ENCODE data around the gene ELAC2.

The ELAC2 gene, protein sequence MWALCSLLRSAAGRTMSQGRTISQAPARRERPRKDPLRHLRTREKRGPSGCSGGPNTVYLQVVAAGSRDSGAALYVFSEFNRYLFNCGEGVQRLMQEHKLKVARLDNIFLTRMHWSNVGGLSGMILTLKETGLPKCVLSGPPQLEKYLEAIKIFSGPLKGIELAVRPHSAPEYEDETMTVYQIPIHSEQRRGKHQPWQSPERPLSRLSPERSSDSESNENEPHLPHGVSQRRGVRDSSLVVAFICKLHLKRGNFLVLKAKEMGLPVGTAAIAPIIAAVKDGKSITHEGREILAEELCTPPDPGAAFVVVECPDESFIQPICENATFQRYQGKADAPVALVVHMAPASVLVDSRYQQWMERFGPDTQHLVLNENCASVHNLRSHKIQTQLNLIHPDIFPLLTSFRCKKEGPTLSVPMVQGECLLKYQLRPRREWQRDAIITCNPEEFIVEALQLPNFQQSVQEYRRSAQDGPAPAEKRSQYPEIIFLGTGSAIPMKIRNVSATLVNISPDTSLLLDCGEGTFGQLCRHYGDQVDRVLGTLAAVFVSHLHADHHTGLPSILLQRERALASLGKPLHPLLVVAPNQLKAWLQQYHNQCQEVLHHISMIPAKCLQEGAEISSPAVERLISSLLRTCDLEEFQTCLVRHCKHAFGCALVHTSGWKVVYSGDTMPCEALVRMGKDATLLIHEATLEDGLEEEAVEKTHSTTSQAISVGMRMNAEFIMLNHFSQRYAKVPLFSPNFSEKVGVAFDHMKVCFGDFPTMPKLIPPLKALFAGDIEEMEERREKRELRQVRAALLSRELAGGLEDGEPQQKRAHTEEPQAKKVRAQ

DNA sequence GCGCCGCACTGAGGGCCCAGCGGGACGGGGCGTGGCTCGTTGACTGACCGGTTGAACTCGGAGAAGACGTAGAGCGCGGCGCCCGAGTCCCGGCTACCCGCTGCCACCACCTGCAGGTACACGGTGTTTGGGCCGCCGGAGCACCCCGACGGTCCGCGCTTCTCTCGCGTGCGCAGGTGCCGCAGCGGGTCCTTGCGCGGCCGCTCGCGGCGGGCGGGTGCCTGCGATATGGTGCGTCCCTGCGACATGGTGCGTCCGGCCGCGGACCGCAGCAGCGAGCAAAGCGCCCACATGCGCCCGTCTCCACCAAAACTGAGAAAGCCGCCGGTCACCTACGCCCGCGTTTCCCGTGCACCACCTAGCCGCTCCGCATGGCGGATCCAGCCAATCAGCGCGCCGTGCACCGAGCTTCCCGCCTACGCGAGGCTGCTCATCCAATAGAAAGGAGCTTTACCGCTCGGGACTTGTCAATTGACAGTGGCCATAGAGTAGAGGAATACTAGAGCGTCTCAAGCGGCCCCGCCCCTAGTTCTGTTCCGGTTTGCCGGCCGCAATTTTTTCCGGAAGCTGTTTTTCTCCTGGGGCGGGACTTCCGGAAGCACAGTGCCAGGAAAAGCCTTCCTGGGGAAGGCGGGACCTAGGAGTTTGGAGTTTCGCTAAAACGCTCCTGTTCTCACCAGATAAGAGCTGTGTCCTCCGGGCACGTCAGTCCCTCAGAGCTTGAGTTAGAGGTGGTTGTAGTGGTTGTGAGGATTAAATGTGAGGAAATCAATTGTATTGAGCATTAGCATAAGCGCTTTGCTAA is at the start of gene ELAC2:
ELAC2 (minus strand) TSS at position 373 of the 805 bp plus-strand sequence; CDS start at position 293, 80 bp downstream.
- DNase-seq: peak; percentile 97

DNA sequence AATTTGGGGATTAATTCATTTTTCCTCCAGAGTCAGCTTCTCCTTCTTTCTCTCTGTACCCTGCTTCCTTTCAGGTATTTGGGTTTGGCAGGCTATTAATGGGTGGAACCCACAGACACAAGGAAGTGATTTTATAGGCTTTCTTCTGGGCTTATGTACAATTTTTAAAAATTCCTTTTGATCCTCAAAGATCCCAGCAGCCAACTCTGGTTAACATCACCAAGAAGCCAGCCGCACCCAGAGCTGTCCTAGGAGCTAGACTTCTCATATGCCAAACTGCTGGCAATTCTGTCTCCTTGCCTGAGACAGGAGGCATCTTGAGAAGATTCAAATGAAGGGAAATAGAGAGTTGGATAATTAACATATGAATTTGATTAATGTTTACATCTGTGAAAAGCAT is 47.2 kb upstream of the ELAC2 start:
- DNase-seq: no peak

DNA sequence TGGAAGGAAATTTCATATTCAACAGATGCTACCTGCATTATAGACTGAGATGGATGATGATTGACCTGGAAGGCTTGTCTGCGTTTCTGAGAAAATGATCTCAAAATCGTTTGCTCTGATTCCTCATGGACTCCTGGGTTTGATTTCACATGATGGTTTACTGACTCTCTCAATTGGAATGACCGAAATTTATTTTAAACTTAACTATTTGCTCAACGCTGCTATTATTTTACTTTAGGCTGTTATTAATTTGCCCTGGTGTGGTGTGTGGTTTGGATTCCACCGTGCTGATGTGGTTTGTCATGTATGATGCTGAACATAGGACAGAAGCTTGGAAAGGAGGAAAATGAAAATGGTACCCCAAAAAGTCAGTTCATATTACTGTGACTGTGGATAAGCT is 37.3 kb upstream of the ELAC2 start:
- DNase-seq: no peak

DNA sequence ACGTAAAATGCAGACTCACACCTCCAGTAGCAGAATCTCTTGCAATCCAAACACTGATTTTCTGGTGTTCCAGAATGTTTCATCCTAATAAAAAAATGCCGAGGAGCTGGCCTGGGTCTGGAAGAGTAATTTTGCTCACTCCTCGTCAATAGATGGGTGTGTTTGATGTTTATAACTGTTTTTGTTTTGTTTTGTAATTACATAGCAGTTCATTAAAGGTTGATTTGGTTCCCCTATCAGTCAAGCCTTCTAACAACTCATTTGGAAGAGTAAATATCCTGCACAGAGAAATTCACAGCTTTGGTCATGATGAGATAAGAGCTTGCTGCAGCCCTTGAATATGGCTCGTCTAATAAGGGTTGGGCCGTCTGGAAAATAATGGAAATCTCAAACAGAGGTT is 36.8 kb upstream of the ELAC2 start:
- DNase-seq: no peak

DNA sequence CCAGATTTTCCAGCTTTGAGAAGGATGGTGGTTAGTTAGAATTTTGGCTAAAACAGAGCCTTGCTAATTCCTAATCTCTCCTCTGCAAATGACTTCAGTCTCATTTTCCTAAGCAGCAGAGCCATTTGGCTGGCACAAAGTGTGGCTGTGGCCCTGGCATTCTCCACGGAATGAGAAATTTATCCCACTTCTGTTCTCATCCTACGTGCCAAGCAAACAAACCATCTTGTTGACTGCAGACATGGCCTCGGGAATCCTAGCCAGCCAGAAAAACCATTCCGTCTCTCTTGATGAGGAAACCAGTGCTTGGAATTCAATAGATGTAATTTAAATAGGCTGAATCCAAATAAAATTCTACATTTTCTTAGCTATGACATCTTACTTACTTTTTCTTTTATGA is 34.1 kb upstream of the ELAC2 start:
- DNase-seq: no peak

DNA sequence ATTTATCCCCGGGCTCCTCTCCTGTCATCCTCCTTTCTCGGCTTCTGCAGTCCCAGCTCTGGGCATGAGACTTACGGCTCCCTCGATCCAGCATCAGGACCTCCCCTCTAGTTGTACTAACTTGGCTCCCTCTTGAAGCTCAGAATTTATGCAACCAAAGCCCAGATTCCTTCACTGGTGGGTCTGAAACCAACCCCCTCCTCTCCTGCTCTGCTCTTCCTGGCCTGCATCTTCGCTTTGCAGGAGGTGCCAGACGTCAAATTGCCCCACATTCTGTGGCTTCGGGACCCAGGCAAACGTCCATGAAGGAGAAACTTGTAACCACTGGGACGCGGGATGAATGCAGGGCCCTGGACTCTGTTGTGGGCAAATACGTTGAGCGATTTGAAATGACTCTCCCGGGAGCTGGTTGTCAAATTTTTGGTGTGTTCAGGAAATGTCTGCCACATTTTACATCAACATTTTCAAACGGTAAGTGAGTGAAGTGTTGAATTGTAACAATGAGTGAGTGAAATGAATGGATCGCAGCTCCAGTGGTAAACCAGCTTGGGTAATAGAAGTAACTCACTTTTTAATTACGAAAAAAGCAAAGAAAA is 29.3 kb upstream of the ELAC2 start:
- DNase-seq: no peak

DNA sequence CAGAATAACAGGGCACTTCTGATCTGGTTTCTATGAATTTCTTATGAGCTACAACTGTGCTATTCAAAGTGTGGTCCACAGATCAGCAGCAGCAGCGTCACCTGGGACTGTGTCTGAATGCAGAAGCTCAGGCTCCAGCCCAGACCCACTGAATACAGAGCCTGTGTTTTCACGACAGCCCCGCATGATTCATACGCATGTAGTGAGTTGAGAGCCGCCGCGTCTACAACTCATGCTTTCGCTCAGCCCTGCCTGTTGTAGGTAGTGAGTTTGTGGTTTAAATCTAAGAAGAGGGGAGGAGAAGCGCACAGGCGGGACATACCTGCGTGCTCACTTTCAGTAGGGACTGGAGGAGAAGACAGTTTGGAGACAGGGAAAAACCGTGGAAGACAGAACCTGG is 28.5 kb upstream of the ELAC2 start:
- no peak for DNase-seq

DNA sequence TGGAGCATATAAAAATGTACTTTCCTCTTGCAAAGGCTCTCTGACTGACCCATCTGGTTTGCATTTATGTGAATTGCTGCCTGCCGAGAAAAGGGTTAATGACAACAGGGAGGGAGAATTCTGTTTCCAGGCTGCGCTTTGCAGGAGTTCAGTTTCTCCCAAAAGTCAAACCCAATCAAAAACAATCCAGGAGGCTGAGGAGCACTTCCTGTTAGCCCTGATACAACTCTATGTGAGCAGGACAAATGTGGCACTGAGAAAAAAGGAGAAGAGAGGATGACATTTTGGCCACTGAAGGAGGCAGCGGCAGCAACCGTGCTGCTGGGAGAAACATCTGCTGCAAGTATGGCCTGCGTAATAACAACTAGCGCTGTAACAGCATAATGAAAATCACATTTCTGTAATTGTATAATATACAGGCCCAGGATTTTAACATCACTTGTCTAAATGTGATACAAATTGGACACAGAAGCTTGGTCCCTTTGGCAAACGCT is 26.8 kb upstream of the ELAC2 start:
- no peak for DNase-seq

DNA sequence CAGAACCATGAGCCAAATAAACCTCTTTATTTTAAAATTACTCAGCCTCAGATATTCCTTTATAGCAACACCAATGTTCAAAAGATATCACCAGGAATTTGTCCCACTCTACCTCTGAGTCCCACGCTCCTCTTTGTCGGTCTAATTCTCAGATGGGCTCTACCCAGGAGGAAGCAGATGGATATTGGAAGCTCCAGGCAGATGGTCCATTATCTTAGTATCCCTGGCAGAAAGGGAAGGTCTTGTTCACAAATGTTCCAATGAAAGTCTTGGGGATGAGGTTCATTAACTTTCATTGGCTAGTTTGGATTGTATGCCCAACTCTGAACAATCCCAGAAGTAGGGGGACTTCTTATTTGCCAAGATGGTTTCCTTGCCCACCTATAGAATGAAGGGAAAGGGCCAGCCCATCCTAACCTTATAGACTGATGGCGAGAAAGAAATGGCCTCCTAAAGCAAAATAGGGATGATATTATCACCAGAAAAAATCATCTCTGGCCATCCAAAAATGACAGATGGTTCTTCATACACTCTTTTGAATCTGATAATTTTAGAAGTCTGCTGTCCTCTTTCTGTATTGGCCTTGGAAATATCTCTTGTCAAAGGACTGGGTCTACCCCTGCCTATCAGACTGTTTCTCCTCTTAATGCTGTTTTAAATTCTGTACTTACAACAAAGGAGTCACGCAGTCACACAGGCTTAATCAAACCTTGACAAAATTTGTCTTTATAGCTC is 21.3 kb upstream of the ELAC2 start:
- DNase-seq: no peak

DNA sequence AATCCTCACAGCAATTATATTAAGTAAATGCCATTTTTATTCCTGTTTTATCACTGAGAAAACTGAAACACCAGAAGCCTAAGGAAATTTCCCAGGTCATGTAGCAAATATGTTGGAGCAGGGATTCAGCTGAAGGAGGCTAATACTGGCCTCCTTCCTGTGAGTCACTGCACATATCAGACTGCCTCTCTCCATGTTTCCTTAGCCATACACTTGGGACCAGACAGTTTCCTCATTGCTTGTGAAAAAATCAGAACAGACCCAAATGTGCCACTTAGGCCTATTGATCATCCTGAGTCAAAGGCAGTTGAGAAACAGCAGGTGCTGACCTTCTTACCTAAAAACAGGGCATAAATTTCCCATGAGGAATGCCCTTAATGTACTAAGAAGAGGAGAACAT is 18.9 kb upstream of the ELAC2 start:
- DNase-seq: no peak

DNA sequence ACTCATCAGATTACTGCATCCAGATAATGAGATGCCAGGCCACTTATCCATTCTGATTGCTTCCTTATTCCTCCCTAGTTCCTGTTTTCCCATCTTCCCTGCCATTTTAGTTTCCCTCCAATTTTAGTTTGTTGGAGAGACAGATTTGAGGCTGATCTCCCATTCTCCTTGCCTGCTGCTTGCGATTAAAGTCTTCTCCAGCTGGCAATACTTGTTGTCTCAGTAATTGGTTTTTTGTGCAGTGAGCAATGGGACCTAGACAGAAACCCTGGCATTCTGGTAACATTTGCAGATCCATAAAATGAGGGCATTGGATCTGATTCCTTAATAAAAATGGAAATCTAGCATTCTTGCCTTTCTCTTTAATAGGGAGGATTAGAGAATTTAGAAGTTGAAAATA is 17.6 kb upstream of the ELAC2 start:
- no peak for DNase-seq

DNA sequence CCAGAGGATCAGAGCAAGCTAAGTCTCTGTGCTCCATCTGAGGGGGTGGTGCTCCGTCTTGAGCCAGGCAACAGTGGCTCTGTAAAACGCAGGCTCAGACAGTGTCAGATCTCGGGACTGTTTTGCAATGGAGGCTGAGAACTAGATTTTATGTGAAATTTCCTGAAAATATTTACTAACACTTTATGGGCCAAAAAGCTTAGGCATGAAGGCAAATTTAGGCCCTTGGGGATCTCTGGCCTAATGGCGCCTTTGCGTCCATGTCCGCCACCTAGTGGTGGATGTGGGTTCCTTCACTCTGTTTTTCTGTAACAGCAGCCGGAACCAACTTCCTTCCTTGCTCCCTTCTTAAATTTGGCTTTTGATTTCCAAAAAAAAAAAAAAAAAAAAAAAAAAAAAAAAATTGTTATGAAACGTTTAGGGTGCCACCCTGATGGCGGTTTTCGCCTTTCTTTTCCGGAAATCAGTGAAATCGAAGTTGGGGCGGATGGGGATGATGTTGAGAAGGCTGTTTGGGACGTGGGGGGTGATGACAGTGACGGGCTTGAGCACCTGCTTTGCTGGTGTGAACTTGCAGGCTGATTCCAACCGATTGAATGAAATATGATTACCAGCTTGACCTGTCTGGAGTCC is 14.0 kb upstream of the ELAC2 start:
- peak; percentile 66 for DNase-seq

DNA sequence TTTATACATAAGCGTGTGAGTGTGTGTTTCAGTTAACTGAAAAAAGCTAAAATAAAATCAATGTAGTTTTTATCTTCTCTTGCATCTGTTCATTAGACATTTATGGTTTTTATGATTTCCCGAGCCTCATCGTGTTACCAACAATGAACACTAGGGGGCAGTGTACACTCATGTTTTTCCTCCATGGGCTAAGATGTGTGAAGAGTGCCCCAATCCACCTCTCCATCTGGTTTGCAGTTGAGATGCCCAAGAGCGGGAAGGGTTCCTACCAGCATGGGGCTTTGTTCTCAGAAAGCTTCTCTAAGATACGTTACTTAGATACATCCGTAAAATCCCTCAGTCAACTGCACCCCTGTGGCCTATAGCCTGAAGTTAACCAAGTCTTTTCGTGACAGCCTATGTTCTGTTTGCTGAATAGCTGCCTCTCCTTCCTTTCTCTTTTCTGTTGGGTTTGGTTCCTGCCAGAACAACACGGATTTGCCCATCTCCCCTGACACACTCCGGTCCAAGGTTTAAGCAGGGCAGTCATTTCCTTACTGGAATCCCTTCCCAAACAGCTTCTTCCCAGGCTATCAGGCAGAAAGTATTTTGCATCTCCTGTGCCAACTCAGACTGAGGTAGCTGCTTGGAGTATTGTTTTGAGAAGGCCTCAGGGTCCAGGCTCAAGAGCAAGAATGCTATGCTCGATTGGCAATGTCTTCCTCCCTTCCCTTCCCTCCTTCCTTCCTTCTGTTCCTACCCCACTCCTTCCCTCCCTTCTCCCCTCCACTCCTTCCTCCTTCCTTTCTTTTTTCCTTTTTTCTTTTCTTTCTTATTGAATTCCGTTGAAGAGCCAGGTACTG is 12.9 kb upstream of the ELAC2 start:
- peak; percentile 57 for DNase-seq

DNA sequence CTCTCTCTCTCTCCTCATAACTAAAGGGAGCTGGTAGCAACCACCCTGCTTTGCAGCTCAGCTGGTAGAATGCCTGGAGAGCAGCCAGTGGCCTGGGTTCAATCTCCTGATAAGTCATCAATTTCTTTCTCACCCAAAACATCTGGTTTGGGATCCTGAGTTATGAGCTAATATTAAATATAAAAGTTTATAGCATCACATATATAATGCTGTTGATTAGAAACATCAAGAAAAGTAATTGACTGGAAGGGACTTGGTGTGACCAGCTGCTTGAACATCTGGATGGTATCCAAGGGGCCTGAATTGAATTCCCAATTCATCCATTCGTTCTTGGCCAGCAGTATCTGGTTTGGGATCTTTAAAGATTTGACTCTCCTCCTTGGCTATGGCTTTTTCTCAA is 12.2 kb upstream of the ELAC2 start:
- DNase-seq: no peak

DNA sequence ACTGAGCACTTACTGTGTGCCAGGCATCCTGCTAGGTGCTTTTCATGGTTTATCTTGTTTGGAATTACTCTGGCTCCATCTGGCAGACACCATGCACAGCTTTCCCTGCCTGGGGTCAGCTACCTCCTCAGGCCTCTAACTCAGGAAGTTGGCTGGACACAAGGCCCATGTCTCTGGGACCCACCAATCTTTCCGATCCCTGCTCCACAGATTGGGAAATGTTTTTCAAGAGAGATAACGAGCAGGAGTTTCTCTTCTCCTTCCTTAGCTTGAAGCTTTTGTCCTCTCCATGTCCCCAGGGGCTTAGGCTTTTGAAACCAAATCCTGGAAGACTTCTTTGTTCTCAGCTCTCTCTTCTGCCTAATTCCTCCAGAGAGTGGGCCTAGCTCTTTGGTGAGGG is 11.5 kb upstream of the ELAC2 start:
- no peak for DNase-seq

DNA sequence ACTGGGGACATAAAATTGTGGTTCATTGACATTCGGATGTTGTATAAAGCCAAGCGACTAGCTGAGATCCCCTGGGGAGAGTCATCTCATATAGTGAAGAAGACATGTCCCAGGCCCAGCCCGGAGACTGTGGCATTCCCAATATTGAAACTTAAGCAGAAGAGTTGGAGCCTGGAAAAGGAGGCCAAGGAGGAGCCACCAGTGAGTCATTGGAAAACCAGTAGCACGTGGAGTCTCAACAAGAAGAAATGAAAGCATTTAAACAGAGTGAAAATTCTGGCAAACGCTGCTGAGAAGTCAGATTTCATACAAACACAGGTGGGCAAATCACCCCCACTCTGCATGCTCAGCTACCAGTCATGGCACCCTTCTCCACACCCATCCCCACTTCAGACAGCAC is 9.4 kb upstream of the ELAC2 start:
- no peak for DNase-seq

DNA sequence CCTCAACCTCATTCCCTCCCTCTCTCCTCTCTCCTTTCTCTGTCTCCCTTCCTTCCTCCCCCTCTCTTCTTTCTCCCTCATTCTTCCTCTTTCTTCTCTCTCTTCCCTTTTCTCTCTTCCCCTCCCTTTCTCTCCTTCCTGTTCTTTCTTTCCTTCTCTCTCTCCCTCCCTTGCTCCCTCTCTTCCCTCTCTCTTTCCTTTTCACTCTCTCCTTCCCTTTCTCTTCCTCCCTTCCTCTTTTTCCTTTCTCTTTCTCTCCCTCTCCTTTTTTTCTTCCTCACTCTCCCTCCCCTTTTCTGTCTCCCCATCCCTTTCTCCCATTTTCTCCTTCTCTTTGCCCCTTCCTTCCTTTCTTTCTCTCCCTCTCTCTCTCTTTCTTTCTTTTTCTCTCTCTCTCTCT is 7.9 kb upstream of the ELAC2 start:
- DNase-seq: no peak

DNA sequence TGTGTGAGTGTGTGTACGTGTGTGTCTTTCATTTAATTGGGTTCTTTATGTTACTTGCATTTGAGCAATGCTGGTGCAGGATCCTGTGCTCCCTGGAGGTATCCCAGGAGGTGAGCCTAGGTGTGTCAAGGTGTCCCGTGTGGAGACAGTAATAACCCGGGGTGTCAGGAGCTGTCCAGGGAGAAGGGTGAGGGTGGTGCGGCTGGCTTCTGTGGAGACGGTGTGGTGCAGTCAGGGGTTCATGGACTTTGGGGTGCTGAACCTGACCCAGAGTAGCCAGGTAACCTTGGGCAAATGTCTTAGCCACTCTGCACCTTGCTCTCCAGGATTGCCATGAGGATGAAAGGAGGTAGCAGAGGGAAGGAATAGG is 7.4 kb upstream of the ELAC2 start:
- DNase-seq: no peak

DNA sequence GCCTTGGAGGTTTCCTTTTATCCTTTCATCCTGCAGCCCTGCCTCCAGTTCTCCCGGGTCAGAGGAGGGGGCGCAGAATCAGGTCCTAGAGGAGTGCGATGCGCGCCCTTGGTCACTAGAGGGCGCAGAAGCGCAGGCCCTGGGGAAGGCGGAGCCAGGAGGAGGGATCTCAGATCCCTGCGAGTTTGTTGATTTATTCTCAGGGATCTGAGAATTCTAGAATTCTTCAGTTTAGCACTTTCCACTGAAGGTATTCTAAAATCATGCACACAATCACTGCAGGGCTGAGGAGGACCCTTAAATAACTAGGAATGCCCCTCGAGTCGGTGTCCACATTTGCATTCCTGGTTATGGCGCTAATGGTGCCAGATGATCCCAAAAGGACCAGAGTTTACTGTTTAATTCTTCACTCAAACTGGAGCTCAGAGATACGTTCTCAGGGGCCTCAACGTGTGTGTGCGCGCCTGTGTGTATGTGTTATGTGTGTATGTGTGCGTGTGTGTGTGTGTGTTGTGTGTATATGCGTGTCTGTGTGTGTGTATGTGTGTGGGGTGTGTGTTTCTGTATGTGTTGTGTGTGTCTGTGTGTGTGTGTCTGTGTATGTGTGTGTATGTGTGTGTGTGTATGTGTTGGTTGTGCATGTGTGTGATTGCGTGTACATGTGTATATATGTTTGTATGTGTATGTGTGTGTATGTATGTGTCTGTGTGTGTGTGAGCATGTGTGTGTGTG is 6.9 kb upstream of the ELAC2 start:
- peak; percentile 76 for DNase-seq

DNA sequence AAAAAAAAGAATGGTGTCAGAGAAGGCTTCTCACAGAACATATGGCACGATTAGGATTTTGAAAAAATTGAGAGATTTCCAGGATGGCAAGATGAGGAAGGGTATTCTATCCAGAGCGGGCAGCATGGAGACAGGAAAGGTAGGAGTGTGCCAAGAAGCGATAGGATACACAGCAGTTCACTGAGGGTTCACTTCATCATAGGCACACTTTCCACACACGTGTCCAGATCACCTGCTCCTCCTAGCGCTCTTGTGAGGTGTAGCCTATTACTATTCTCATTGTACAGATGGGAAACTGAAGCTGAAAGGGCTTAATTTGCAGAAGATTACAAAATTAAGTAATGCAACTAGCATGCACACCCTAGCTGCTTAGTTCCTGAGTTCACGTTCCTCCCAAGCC is 6.2 kb upstream of the ELAC2 start:
- no peak for DNase-seq

Data from activated CD4-positive, alpha-beta T cell treated with anti-CD3 and anti-CD28 coated beads for 48 hours (primary cell).